Panc1 (cell line): Measurements from ENCODE around the gene GPRC5B. TPM values are rescaled to one million over a fixed set of nuclear protein-coding genes. Genes with fewer than 3 reads are reported as not detected.

Source experiments
- ATAC-seq: fragments of 200-7000 bp; cut with Tn5 transposase; 2 replicates; pipeline ENCODE4 v1.9.1; 2020; ENCODE audit warnings: mild to moderate bottlenecking, moderate library complexity
- BruUV-seq: library from RNA; stranded (reverse); fragments of 400-500 nt; replicated peaks from 2 replicates; lab custom pipeline; 2021; lab: Mats Ljungman, UMichigan
- CTCF ChIA-PET: fragments of 300-600 bp; sonication (Branson Sonifier 250); formaldehyde crosslinking; loops from one replicate; lab custom pipeline; 2022; ENCODE audit warnings: antibody characterized with exemption; lab: Charles Lee
- POLR2A ChIA-PET: fragments of 300-600 bp; sonication (Branson Sonifier 250); formaldehyde crosslinking; loops from one replicate; lab custom pipeline; 2022; ENCODE audit warnings: antibody characterized with exemption; lab: Charles Lee
- DNase-seq: peaks from one replicate; pipeline ENCODE4 v3.0.0-alpha.2; 2010; ENCODE audit warnings: low read depth, low spot score
- H3K27ac ChIP-seq: 2 replicates; pipeline ENCODE4 v1.5.1; 2011; ENCODE audit warnings: mild to moderate bottlenecking, low read length, inconsistent platforms
- H3K27me3 ChIP-seq: fragments of 200-500 bp; sonication (Bioruptor generic); 2 replicates; pipeline ENCODE4 v1.6.0; 2014; ENCODE audit warnings: low read length, inconsistent platforms; ENCODE audit not compliant: control insufficient read depth, insufficient read depth
- H3K36me3 ChIP-seq: fragments of 200-500 bp; sonication (Bioruptor generic); 2 replicates; pipeline ENCODE4 v1.5.1; 2014; ENCODE audit warnings: inconsistent platforms, mild to moderate bottlenecking, low read length, moderate library complexity; ENCODE audit not compliant: control insufficient read depth, insufficient read depth
- H3K4me1 ChIP-seq: 2 replicates; pipeline ENCODE4 v1.5.1; 2011; ENCODE audit warnings: inconsistent platforms, mild to moderate bottlenecking, low read length, moderate library complexity; ENCODE audit not compliant: control insufficient read depth, insufficient read depth
- H3K4me3 ChIP-seq, 2 experiments: 2 replicates each; pipeline ENCODE4 v1.5.1; 2011 to 2012; ENCODE audit warnings: low read depth in 2 of 2, low read length in 2 of 2, mild to moderate bottlenecking in 2 of 2, inconsistent platforms in 1 of 2, moderate library complexity in 1 of 2
- H3K9me3 ChIP-seq: fragments of 200-500 bp; sonication (Bioruptor generic); 2 replicates; pipeline ENCODE4 v1.5.1; 2014; ENCODE audit warnings: low read depth, mild to moderate bottlenecking, inconsistent platforms, low read length, moderate library complexity; ENCODE audit not compliant: control insufficient read depth, insufficient read depth
- CTCF ChIP-seq: fragments of 450-650 bp; IDR thresholded peaks from 2 replicates; pipeline ENCODE4 v1.5.1; 2017; ENCODE audit warnings: mild to moderate bottlenecking
- POLR2AphosphoS5 ChIP-seq: IDR thresholded peaks from 2 replicates; pipeline ENCODE4 v1.6.1; 2012; ENCODE audit warnings: mild to moderate bottlenecking, low read depth, low read length, moderate library complexity
- REST ChIP-seq, 2 experiments: IDR thresholded peaks; 2 replicates each; pipeline ENCODE4 v1.6.1; 2011 to 2012; ENCODE audit warnings: low read depth in 2 of 2, control low read depth in 1 of 2, low read length in 1 of 2, mild to moderate bottlenecking in 1 of 2, moderate library complexity in 1 of 2; ENCODE audit not compliant: insufficient read depth in 1 of 2
- SIN3A ChIP-seq: IDR thresholded peaks from 2 replicates; pipeline ENCODE4 v1.6.1; 2012; ENCODE audit warnings: low read depth, mild to moderate bottlenecking, low read length, moderate library complexity, borderline replicate concordance; ENCODE audit not compliant: insufficient read depth
- TCF7L2 ChIP-seq: IDR thresholded peaks from 2 replicates; pipeline ENCODE4 v1.6.1; 2011; ENCODE audit warnings: mild to moderate bottlenecking, low read depth, low read length, inconsistent platforms
- in situ Hi-C: cut with HindIII; loops from 2 replicates; pipeline ENCODE4 v1.10.0; 2016; ENCODE audit warnings: low sequenced_read_pairs, low pct_unique_long_range_greater_than_20kb
- intact Hi-C: fragments of 100-400 bp; cut with micrococcal nuclease; formaldehyde crosslinking; loops from one replicate; pipeline ENCODE4 v1.10.0; 2022; ENCODE audit not compliant: unreplicated experiment
- total RNA-seq: library from RNA; stranded (reverse); gene quantifications from one replicate; pipeline ENCODE4 v1.2.1, GENCODE V29; 2021; ENCODE audit not compliant: unreplicated experiment

The GPRC5B gene
- total RNA-seq, 1 experiment from 2014 or later, result 10.4 TPM

- no peaks in the 10 kb centered on the region for H3K9me3 ChIP-seq
- DNase-seq (no peak), ATAC-seq (no peak)
- no peak overlapping the region for H3K27ac ChIP-seq
- no peak for TF ChIP-seq CTCF
- no peak for TF ChIP-seq TCF7L2
- no peak for TF ChIP-seq SIN3A
- TF ChIP-seq REST (IDR thresholded peaks at IDR 0.05; ENCODE audit: insufficient read depth in 1 of 2, low read depth in 2 of 2, low read length in 1 of 2), result no peak
- TF ChIP-seq POLR2AphosphoS5, result no peak
- 0 out of 2 replicates have a peak, but pooled peaks cover 4% of the 10 kb centered on the region for H3K4me1 ChIP-seq
- in situ Hi-C loops, result loop anchor here (25.0 kb wide), 1 partner anchor 239 kb away; no protein-coding TSS in a partner anchor
- intact Hi-C loops, result no loop called here
- no peaks in the 10 kb centered on the region for H3K36me3 ChIP-seq
- ChIA-PET POLR2A (no interaction called here), CTCF (no interaction called here)
- H3K27me3 ChIP-seq, result no peaks in the 10 kb centered on the region
- BruUV-seq, result no TSS peak
- no peak overlapping the region for H3K4me3 ChIP-seq
Measured at GRCh38 chr16:19876501-19877059, 8.1 kb downstream of the GPRC5B start.

- ATAC-seq, result no peak
- H3K27ac ChIP-seq, result no peak overlapping the region
- ChIA-PET POLR2A (no interaction called here), CTCF (no interaction called here)
- intact Hi-C loops (no loop called here), in situ Hi-C loops (loop anchor here (25.0 kb wide), 1 partner anchor 239 kb away; no protein-coding TSS in a partner anchor)
- H3K36me3 ChIP-seq, result no peaks in the 10 kb centered on the region
- H3K4me1 ChIP-seq, result 0 out of 2 replicates have a peak, but pooled peaks cover 4% of the 10 kb centered on the region
- no TSS peak for BruUV-seq
- H3K27me3 ChIP-seq, result no peaks in the 10 kb centered on the region
- H3K4me3 ChIP-seq, result no peak overlapping the region
- no peak for DNase-seq
- H3K9me3 ChIP-seq, result no peaks in the 10 kb centered on the region
- TF ChIP-seq POLR2AphosphoS5, result no peak
- no peak for TF ChIP-seq CTCF
- TF ChIP-seq TCF7L2, result no peak
- no peak for TF ChIP-seq REST (IDR thresholded peaks at IDR 0.05; ENCODE audit: insufficient read depth in 1 of 2, low read depth in 2 of 2, low read length in 1 of 2)
- TF ChIP-seq SIN3A, result no peak
Measured at GRCh38 chr16:19875900-19876299, 8.7 kb downstream of the GPRC5B start.
